Neural cell (in vitro differentiated cells): ENCODE measurements around the gene TUBGCP4. TPM values are rescaled to one million over a fixed set of nuclear protein-coding genes. Genes with fewer than 3 reads are reported as not detected.

Source experiments
- H2AFZ ChIP-seq: fragments of 200-600, 300-800 bp; sonication (generic), shearing (Covaris generic); 2 replicates; pipeline ENCODE4 v1.6.0; 2014; ENCODE audit warnings: low read depth, mild to moderate bottlenecking, antibody characterized with exemption, low read length, moderate library complexity
- H3F3A ChIP-seq: fragments of 200-600 bp; shearing (Covaris generic); 2 replicates; pipeline ENCODE4 v1.6.1; 2016; ENCODE audit warnings: mild to moderate bottlenecking, moderate library complexity, mixed read lengths, antibody characterized with exemption, low read length; ENCODE audit not compliant: insufficient read depth, poor library complexity, severe bottlenecking
- H3K27ac ChIP-seq: fragments of 200-600, 300-800 bp; sonication (generic), shearing (Covaris generic); 2 replicates; pipeline ENCODE4 v1.5.1; 2014; ENCODE audit warnings: mild to moderate bottlenecking, low read length, moderate library complexity
- H3K27me3 ChIP-seq: fragments of 300-800, 200-600 bp; sonication (generic), shearing (Covaris generic); 2 replicates; pipeline ENCODE4 v1.6.0; 2014; ENCODE audit warnings: mild to moderate bottlenecking, low read depth, low read length, moderate library complexity; ENCODE audit not compliant: insufficient read depth
- H3K36me3 ChIP-seq: fragments of 300-800, 200-600 bp; sonication (generic), shearing (Covaris generic); 2 replicates; pipeline ENCODE4 v1.5.1; 2014; ENCODE audit warnings: mild to moderate bottlenecking, antibody characterized with exemption, low read length, moderate library complexity; ENCODE audit not compliant: insufficient read depth
- H3K4me2 ChIP-seq: fragments of 300-800, 200-600 bp; sonication (generic), shearing (Covaris generic); 2 replicates; pipeline ENCODE4 v1.6.0; 2014; ENCODE audit warnings: mild to moderate bottlenecking, low read length
- H3K4me3 ChIP-seq: fragments of 300-800, 200-600 bp; sonication (generic), shearing (Covaris generic); 2 replicates; pipeline ENCODE4 v1.5.1; 2014; ENCODE audit warnings: mild to moderate bottlenecking, low read length, moderate library complexity
- H3K79me2 ChIP-seq: fragments of 200-600 bp; shearing (Covaris generic); replicated peaks from 2 replicates; pipeline ENCODE4 v1.6.0; 2014; ENCODE audit warnings: mild to moderate bottlenecking, low read length, moderate library complexity; ENCODE audit not compliant: insufficient read depth
- H3K9ac ChIP-seq: fragments of 300-800, 200-600 bp; sonication (generic), shearing (Covaris generic); 2 replicates; pipeline ENCODE4 v1.6.1; 2016; ENCODE audit warnings: mild to moderate bottlenecking, low read length, mixed read lengths
- H3K9me2 ChIP-seq: fragments of 200-600 bp; shearing (Covaris generic); 2 replicates; pipeline ENCODE4 v1.6.1; 2016; ENCODE audit warnings: mild to moderate bottlenecking, low read length, mixed read lengths; ENCODE audit not compliant: insufficient read depth
- H3K9me3 ChIP-seq: fragments of 200-600, 300-800 bp; sonication (generic), shearing (Covaris generic); 2 replicates; pipeline ENCODE4 v1.6.1; 2016; ENCODE audit warnings: mild to moderate bottlenecking, mixed run types, low read length, moderate library complexity, mixed read lengths
- H4K20me1 ChIP-seq: fragments of 200-600 bp; shearing (Covaris generic); 2 replicates; pipeline ENCODE4 v1.6.1; 2016; ENCODE audit warnings: mild to moderate bottlenecking, mixed run types; ENCODE audit not compliant: insufficient read depth
- CTCF ChIP-seq: fragments of 450-650 bp; IDR thresholded peaks from 2 replicates; pipeline ENCODE4 v1.5.1; 2014; ENCODE audit warnings: antibody characterized with exemption, mild to moderate bottlenecking, moderate library complexity; ENCODE audit not compliant: poor library complexity, severe bottlenecking
- EP300 ChIP-seq: fragments of 450-650 bp; conservative IDR thresholded peaks from 2 replicates; pipeline ENCODE4 v1.6.1; 2014; ENCODE audit warnings: antibody characterized with exemption, mild to moderate bottlenecking, moderate library complexity; ENCODE audit not compliant: poor library complexity, severe bottlenecking
- EZH2 ChIP-seq: fragments of 200-600, 300-800 bp; shearing (Covaris generic), sonication (generic); IDR thresholded peaks from 2 replicates; pipeline ENCODE4 v1.6.1; 2014; ENCODE audit warnings: antibody characterized with exemption, low read length, borderline replicate concordance, mild to moderate bottlenecking; ENCODE audit not compliant: insufficient read depth, poor library complexity, severe bottlenecking
- MXI1 ChIP-seq: fragments of 450-650 bp; conservative IDR thresholded peaks from 2 replicates; pipeline ENCODE4 v1.6.1; 2014; ENCODE audit warnings: antibody characterized with exemption, mild to moderate bottlenecking; ENCODE audit not compliant: poor library complexity, severe bottlenecking
- POLR2AphosphoS5 ChIP-seq: IDR thresholded peaks from 2 replicates; pipeline ENCODE4 v1.6.1; 2012
- RAD21 ChIP-seq: fragments of 450-650 bp; conservative IDR thresholded peaks from 2 replicates; pipeline ENCODE4 v1.6.1; 2014; ENCODE audit warnings: antibody characterized with exemption, mild to moderate bottlenecking, moderate library complexity
- REST ChIP-seq: IDR thresholded peaks from 2 replicates; pipeline ENCODE4 v1.6.1; 2012; ENCODE audit warnings: borderline replicate concordance
- SMC3 ChIP-seq: fragments of 450-650 bp; conservative IDR thresholded peaks from 2 replicates; pipeline ENCODE4 v1.6.1; 2014; ENCODE audit warnings: antibody characterized with exemption, mild to moderate bottlenecking, moderate library complexity; ENCODE audit not compliant: poor library complexity
- TAF1 ChIP-seq: IDR thresholded peaks from 2 replicates; pipeline ENCODE4 v1.6.1; 2012; ENCODE audit warnings: low read depth
- polyA plus RNA-seq: library from polyadenylated mRNA; depleted of rRNA; stranded (reverse); fragments of >200 nt; gene quantifications from 2 replicates; pipeline ENCODE4 v1.2.3, GENCODE V29; 2014

Gene TUBGCP4
- polyA plus RNA-seq, 1 donor from 2014 or later: 4.6 TPM

- peaks cover 9% of the 10 kb centered on the region for H3K36me3 ChIP-seq
- no peaks in the 10 kb centered on the region for H3K9me3 ChIP-seq
- no peaks in the 10 kb centered on the region for H3K9me2 ChIP-seq
- no peaks in the 10 kb centered on the region for H3F3A ChIP-seq
- H2AFZ ChIP-seq: no peak overlapping the region
- TF ChIP-seq POLR2AphosphoS5 (no peak), MXI1 (no peak), RAD21 (no peak), SMC3 (no peak), CTCF (no peak)
- no peaks in the 10 kb centered on the region for H3K79me2 ChIP-seq
- no peaks in the 10 kb centered on the region for H4K20me1 ChIP-seq
- H3K27ac ChIP-seq: no peak overlapping the region
- no peak overlapping the region for H3K9ac ChIP-seq
- no peaks in the 10 kb centered on the region for H3K27me3 ChIP-seq
- no peak overlapping the region for H3K4me3 ChIP-seq
- H3K4me2 ChIP-seq: no peak overlapping the region
These were observed 62.9 kb downstream of the TUBGCP4 start for GRCh38 chr15:43433661-43434303.

GRCh38 chr15:43434446-43434845 lies 63.5 kb downstream of the TUBGCP4 start:
- Histone ChIP-seq H3K9me3 (no peaks in the 10 kb centered on the region), H3K27ac (no peak overlapping the region), H3K4me2 (no peak overlapping the region), H3F3A (no peaks in the 10 kb centered on the region), H4K20me1 (no peaks in the 10 kb centered on the region), H3K36me3 (peaks cover 9% of the 10 kb centered on the region), H3K27me3 (no peaks in the 10 kb centered on the region), H3K9ac (no peak overlapping the region), H3K4me3 (no peak overlapping the region), H3K9me2 (no peaks in the 10 kb centered on the region), H3K79me2 (no peaks in the 10 kb centered on the region), H2AFZ (no peak overlapping the region)
- TF ChIP-seq REST: no peak
- TF ChIP-seq RAD21: no peak

GRCh38 chr15:43436395-43436794 lies 65.5 kb downstream of the TUBGCP4 start:
- H4K20me1 ChIP-seq: no peaks in the 10 kb centered on the region
- no peak overlapping the region for H3K4me2 ChIP-seq
- no peaks in the 10 kb centered on the region for H3K9me2 ChIP-seq
- no peak overlapping the region for H3K4me3 ChIP-seq
- H3K79me2 ChIP-seq: no peaks in the 10 kb centered on the region
- no peak overlapping the region for H2AFZ ChIP-seq
- no peak overlapping the region for H3K9ac ChIP-seq
- peaks cover 9% of the 10 kb centered on the region for H3K36me3 ChIP-seq
- no peaks in the 10 kb centered on the region for H3F3A ChIP-seq
- no peaks in the 10 kb centered on the region for H3K27me3 ChIP-seq
- no peak overlapping the region for H3K27ac ChIP-seq
- TF ChIP-seq EP300 (no peak), REST (no peak), MXI1 (no peak), EZH2 (no peak), CTCF (no peak), POLR2AphosphoS5 (no peak), TAF1 (no peak), RAD21 (no peak), SMC3 (no peak)
- H3K9me3 ChIP-seq: no peaks in the 10 kb centered on the region
